ENCODE results near the gene RNPS1.

Gene RNPS1

GRCh38 chr16:2223942-2224486 is 43.9 kb downstream of the RNPS1 start:
- no peak for TF ChIP-seq EZH2phosphoT487 (conservative IDR thresholded peaks at IDR 0.05; ENCODE audit: low read length)
- TF ChIP-seq, protein P1, sequence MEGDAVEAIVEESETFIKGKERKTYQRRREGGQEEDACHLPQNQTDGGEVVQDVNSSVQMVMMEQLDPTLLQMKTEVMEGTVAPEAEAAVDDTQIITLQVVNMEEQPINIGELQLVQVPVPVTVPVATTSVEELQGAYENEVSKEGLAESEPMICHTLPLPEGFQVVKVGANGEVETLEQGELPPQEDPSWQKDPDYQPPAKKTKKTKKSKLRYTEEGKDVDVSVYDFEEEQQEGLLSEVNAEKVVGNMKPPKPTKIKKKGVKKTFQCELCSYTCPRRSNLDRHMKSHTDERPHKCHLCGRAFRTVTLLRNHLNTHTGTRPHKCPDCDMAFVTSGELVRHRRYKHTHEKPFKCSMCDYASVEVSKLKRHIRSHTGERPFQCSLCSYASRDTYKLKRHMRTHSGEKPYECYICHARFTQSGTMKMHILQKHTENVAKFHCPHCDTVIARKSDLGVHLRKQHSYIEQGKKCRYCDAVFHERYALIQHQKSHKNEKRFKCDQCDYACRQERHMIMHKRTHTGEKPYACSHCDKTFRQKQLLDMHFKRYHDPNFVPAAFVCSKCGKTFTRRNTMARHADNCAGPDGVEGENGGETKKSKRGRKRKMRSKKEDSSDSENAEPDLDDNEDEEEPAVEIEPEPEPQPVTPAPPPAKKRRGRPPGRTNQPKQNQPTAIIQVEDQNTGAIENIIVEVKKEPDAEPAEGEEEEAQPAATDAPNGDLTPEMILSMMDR (IDR thresholded peaks at IDR 0.05; ENCODE audit: insufficient read depth, low read length, poor library complexity, severe bottlenecking): no peak
- Histone ChIP-seq H3K79me2 (ENCODE audit: insufficient read depth, low read length) (peaks cover 44% of the 10 kb centered on the region), H3K9me3 (ENCODE audit: insufficient read depth, low read length) (no peaks in the 10 kb centered on the region), H3F3A (ENCODE audit: insufficient read depth) (peaks cover 4% of the 10 kb centered on the region; the same call in 1 of the 2 replicates), H4K20me1 (ENCODE audit: low read depth, low read length) (no peaks in the 10 kb centered on the region), H3K4me2 (ENCODE audit: low read depth, low read length, poor library complexity, severe bottlenecking) (peak overlapping the region; percentile 80), H3K4me3 (ENCODE audit: insufficient read depth, low read length, poor library complexity, severe bottlenecking) (peak overlapping the region; percentile 92), H3K27ac (ENCODE audit: low read depth, low read length) (peak overlapping the region; percentile 70), H3K9me2 (replicated peaks; ENCODE audit: insufficient read depth, low read length) (no peaks in the 10 kb centered on the region), H3K27me3 (ENCODE audit: low read length) (no peaks in the 10 kb centered on the region), H3K36me3 (ENCODE audit: low read length) (no peaks in the 10 kb centered on the region), H2AFZ (ENCODE audit: low read depth, low read length, severe bottlenecking) (peak overlapping the region; percentile 50), H3K9ac (ENCODE audit: low read length) (peak overlapping the region; percentile 97)

- Histone ChIP-seq H3K4me2 (ENCODE audit: low read depth, low read length, poor library complexity, severe bottlenecking) (peak within 1 kb of the TSS; percentile 80), H3K9ac (ENCODE audit: low read length) (peak within 1 kb of the TSS; percentile 97), H3K27me3 (ENCODE audit: low read length) (no peaks in the 10 kb centered on the region), H4K20me1 (ENCODE audit: low read depth, low read length) (no peaks in the 10 kb centered on the region), H3K36me3 (ENCODE audit: low read length) (no peaks in the 10 kb centered on the region), H3F3A (ENCODE audit: insufficient read depth) (peaks cover 4% of the 10 kb centered on the region; the same call in 1 of the 2 replicates), H3K9me2 (replicated peaks; ENCODE audit: insufficient read depth, low read length) (no peaks in the 10 kb centered on the region), H3K27ac (ENCODE audit: low read depth, low read length) (peak within 1 kb of the TSS; percentile 70), H3K9me3 (ENCODE audit: insufficient read depth, low read length) (no peaks in the 10 kb centered on the region), H2AFZ (ENCODE audit: low read depth, low read length, severe bottlenecking) (peak within 1 kb of the TSS; percentile 71), H3K79me2 (ENCODE audit: insufficient read depth, low read length) (peaks cover 42% of the 10 kb centered on the region), H3K4me3 (ENCODE audit: insufficient read depth, low read length, poor library complexity, severe bottlenecking) (peak within 1 kb of the TSS; percentile 92)
- no peak for TF ChIP-seq EZH2phosphoT487 (conservative IDR thresholded peaks at IDR 0.05; ENCODE audit: low read length)
- TF ChIP-seq, protein P1 (IDR thresholded peaks at IDR 0.05; ENCODE audit: insufficient read depth, low read length, poor library complexity, severe bottlenecking): no peak
Observed at GRCh38 chr16:2223221-2223941, 44.5 kb downstream of the RNPS1 start, which contains the start of gene E4F1. Gene E4F1 (plus strand): TSS chr16:2223591. CDS start chr16:2223614, 23 bp downstream.

DNA sequence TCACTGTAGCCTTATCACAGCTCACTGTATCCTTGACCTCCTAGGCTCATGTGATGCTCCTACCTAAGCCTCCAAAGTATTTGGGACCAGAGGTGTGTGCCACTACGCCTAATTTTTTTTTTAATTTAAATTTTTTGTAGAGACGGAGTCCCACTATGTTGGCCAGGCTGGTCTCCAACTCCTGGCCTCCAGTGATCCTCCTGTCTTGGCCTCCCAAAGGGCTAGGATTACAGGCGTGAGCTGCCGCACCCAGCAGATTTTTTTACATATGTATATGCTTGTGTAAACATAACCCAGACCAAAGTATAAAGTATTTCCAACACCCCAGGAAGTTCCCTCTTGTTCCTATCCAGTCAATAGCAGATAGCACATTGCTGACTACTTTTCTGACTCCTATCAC is 51.6 kb downstream of the RNPS1 start:
- no peak overlapping the region for H3K4me2 ChIP-seq (ENCODE audit: low read depth, low read length, poor library complexity, severe bottlenecking)
- no peak overlapping the region for H3K9ac ChIP-seq (ENCODE audit: low read length)
- no peak overlapping the region for H3K27ac ChIP-seq (ENCODE audit: low read depth, low read length)

More for the DNA sequence above, 51.6 kb downstream of the RNPS1 start:
- no peaks in the 10 kb centered on the region for H3K9me2 ChIP-seq (replicated peaks; ENCODE audit: insufficient read depth, low read length)
- no peaks in the 10 kb centered on the region for H3K27me3 ChIP-seq (ENCODE audit: low read length)
- no peaks in the 10 kb centered on the region for H4K20me1 ChIP-seq (ENCODE audit: low read depth, low read length)
- H3K36me3 ChIP-seq (ENCODE audit: low read length): no peaks in the 10 kb centered on the region
- H3K4me3 ChIP-seq (ENCODE audit: insufficient read depth, low read length, poor library complexity, severe bottlenecking): no peak overlapping the region
- no peaks in the 10 kb centered on the region for H3K9me3 ChIP-seq (ENCODE audit: insufficient read depth, low read length)
- H2AFZ ChIP-seq (ENCODE audit: low read depth, low read length, severe bottlenecking): no peak overlapping the region
- TF ChIP-seq, protein P1 (IDR thresholded peaks at IDR 0.05; ENCODE audit: insufficient read depth, low read length, poor library complexity, severe bottlenecking): no peak
- no peak for TF ChIP-seq EZH2phosphoT487 (conservative IDR thresholded peaks at IDR 0.05; ENCODE audit: low read length)
- peaks cover 13% of the 10 kb centered on the region; the same call in 1 of the 2 replicates for H3F3A ChIP-seq (ENCODE audit: insufficient read depth)
- H3K79me2 ChIP-seq (ENCODE audit: insufficient read depth, low read length): peaks cover 18% of the 10 kb centered on the region
